SK-N-SH (cell line): ENCODE data around the gene PRR18. TPM values are rescaled to one million over a fixed set of nuclear protein-coding genes. Genes with fewer than 3 reads are reported as not detected.

Source experiments
- CTCF ChIA-PET: fragments of 300-600, 350-600 bp; formaldehyde crosslinking; extraction: SDS; loops from one replicate; lab custom pipeline; 2021; lab: Yijun Ruan, JAX
- POLR2A ChIA-PET: fragments of 350-600 bp; sonication (Branson Sonifier 250); formaldehyde crosslinking; extraction: SDS; loops from one replicate; lab custom pipeline; 2020; ENCODE audit warnings: antibody characterized with exemption, inconsistent platforms; lab: Yijun Ruan, JAX
- DNase-seq: peaks from one replicate; pipeline ENCODE4 v3.0.0; 2012
- H2AFZ ChIP-seq: fragments of 200-600 bp; sonication (generic); 2 replicates; pipeline ENCODE4 v1.8.1; 2016; ENCODE audit warnings: antibody characterized with exemption, mild to moderate bottlenecking, low read depth
- H3F3A ChIP-seq: fragments of 200-600 bp; sonication (generic); replicated peaks from 2 replicates; pipeline ENCODE3; 2016; ENCODE audit warnings: antibody characterized with exemption, mild to moderate bottlenecking; ENCODE audit not compliant: insufficient read depth
- H3K27ac ChIP-seq, 2 experiments: fragments of 200-500 bp in 1 of 2; fragments of 200-600 bp in 1 of 2; sonication (Bioruptor generic) in 1 of 2; sonication (generic), shearing (Covaris generic) in 1 of 2; 2 replicates each; pipeline versions ENCODE4 v1.5.1 to v1.6.1; 2014 to 2016; ENCODE audit warnings: low read depth in 2 of 2, inconsistent platforms in 1 of 2, low read length in 1 of 2, mild to moderate bottlenecking in 1 of 2, mixed read lengths in 1 of 2
- H3K27me3 ChIP-seq: fragments of 200-600 bp; sonication (generic), shearing (Covaris generic); 2 replicates; pipeline ENCODE4 v1.6.1; 2016; ENCODE audit warnings: mixed run types; ENCODE audit not compliant: insufficient read depth
- H3K36me3 ChIP-seq, 2 experiments: fragments of 200-500 bp in 1 of 2; fragments of 200-600 bp in 1 of 2; sonication (Bioruptor generic) in 1 of 2; sonication (generic) in 1 of 2; replicated peaks in 1 of 2; 2 replicates each; pipeline versions ENCODE3 to v1.5.1; 2014 to 2016; ENCODE audit warnings: low read length in 1 of 2, mild to moderate bottlenecking in 1 of 2; ENCODE audit not compliant: insufficient read depth in 2 of 2, control insufficient read depth in 1 of 2
- H3K4me1 ChIP-seq, 2 experiments: fragments of 200-500 bp in 1 of 2; fragments of 200-600 bp in 1 of 2; sonication (Bioruptor generic) in 1 of 2; sonication (generic), shearing (Covaris generic) in 1 of 2; 2 replicates each; pipeline versions ENCODE4 v1.5.1 to v1.6.1; 2014 to 2016; ENCODE audit warnings: low read depth in 1 of 2, low read length in 1 of 2, mixed run types in 1 of 2; ENCODE audit not compliant: insufficient read depth in 2 of 2, control insufficient read depth in 1 of 2
- H3K4me2 ChIP-seq: fragments of 200-600 bp; sonication (generic), shearing (Covaris generic); 2 replicates; pipeline ENCODE4 v1.6.1; 2017; ENCODE audit warnings: mixed run types
- H3K4me3 ChIP-seq, 2 experiments: fragments of 200-500 bp in 1 of 2; fragments of 200-600 bp in 1 of 2; sonication (Bioruptor generic) in 1 of 2; sonication (generic), shearing (Covaris generic) in 1 of 2; 2 replicates each; pipeline versions ENCODE4 v1.5.1 to v1.8.1; 2014 to 2016; ENCODE audit warnings: low read depth in 2 of 2, inconsistent platforms in 1 of 2, low read length in 1 of 2, mild to moderate bottlenecking in 1 of 2, mixed read lengths in 1 of 2, moderate library complexity in 1 of 2
- H3K79me2 ChIP-seq: fragments of 200-600 bp; sonication (generic); 2 replicates; pipeline ENCODE4 v1.8.1; 2017; ENCODE audit warnings: mild to moderate bottlenecking; ENCODE audit not compliant: insufficient read depth
- H3K9ac ChIP-seq: fragments of 200-600 bp; sonication (generic); 2 replicates; pipeline ENCODE4 v1.6.1; 2017; ENCODE audit warnings: mixed run types
- H3K9me2 ChIP-seq: fragments of 200-600 bp; sonication (generic); 2 replicates; pipeline ENCODE4 v1.6.1; 2017; ENCODE audit warnings: mixed run types
- H3K9me3 ChIP-seq: fragments of 200-600 bp; sonication (generic); 2 replicates; pipeline ENCODE4 v1.6.1; 2017; ENCODE audit warnings: mixed run types, mild to moderate bottlenecking, moderate library complexity
- H4K20me1 ChIP-seq: fragments of 200-600 bp; sonication (generic); 2 replicates; pipeline ENCODE4 v1.6.1; 2017; ENCODE audit warnings: mild to moderate bottlenecking, mixed run types; ENCODE audit not compliant: insufficient read depth
- EP300 ChIP-seq, 2 experiments: IDR thresholded peaks; 2 replicates each; pipeline versions ENCODE4 v1.4.0 to v1.6.1; 2012; ENCODE audit warnings: borderline replicate concordance in 1 of 2, low read depth in 1 of 2, low read length in 1 of 2
- EZH2phosphoT487 ChIP-seq: fragments of 200-600 bp; sonication (generic); IDR thresholded peaks from 2 replicates; pipeline ENCODE4 v1.6.1; 2017; ENCODE audit warnings: low read depth, mixed run types, mild to moderate bottlenecking, antibody characterized with exemption, moderate library complexity, borderline replicate concordance
- FOXJ3 ChIP-seq: sonication (generic); formaldehyde crosslinking; IDR thresholded peaks from 2 replicates; pipeline ENCODE4 v1.5.1; 2020; ENCODE audit warnings: mild to moderate bottlenecking, missing genetic modification reagents
- FOXM1 ChIP-seq: IDR thresholded peaks from 2 replicates; pipeline ENCODE4 v1.4.0; 2012; ENCODE audit warnings: low read depth, mild to moderate bottlenecking
- GABPA ChIP-seq: IDR thresholded peaks from 2 replicates; pipeline ENCODE4 v1.4.0; 2012; ENCODE audit warnings: low read depth, mild to moderate bottlenecking
- IRF3 ChIP-seq: fragments of 150-350 bp; IDR thresholded peaks from 2 replicates; pipeline ENCODE4 v1.6.1; 2016; ENCODE audit warnings: mild to moderate bottlenecking, low read depth, low read length
- MAX ChIP-seq: IDR thresholded peaks from 2 replicates; pipeline ENCODE4 v1.4.0; 2012; ENCODE audit warnings: low read depth
- NRF1 ChIP-seq: IDR thresholded peaks from 2 replicates; pipeline ENCODE4 v1.6.1; 2012; ENCODE audit warnings: low read depth, mild to moderate bottlenecking, low read length
- PBX3 ChIP-seq: IDR thresholded peaks from 2 replicates; pipeline ENCODE4; 2012
- RAD21 ChIP-seq: IDR thresholded peaks from 2 replicates; pipeline ENCODE4 v1.6.1; 2012; ENCODE audit warnings: mild to moderate bottlenecking, low read length
- RCOR1 ChIP-seq: fragments of 150-350 bp; IDR thresholded peaks from 2 replicates; pipeline ENCODE4 v1.6.1; 2017; ENCODE audit warnings: antibody characterized with exemption, low read length
- REST ChIP-seq: IDR thresholded peaks from 2 replicates; pipeline ENCODE4 v1.6.1; 2012; ENCODE audit warnings: mild to moderate bottlenecking, low read depth, low read length, moderate library complexity
- TAF1 ChIP-seq: IDR thresholded peaks from 2 replicates; pipeline ENCODE4 v1.6.1; 2012; ENCODE audit warnings: low read depth, mild to moderate bottlenecking, low read length, moderate library complexity, borderline replicate concordance
- ZBTB33 ChIP-seq: IDR thresholded peaks from 2 replicates; pipeline ENCODE4 v1.4.0; 2012; ENCODE audit warnings: low read depth, borderline replicate concordance
- WGBS: methylation state at CpG from one replicate; pipeline ENCODE4 v1.1.6; 2017; ENCODE audit warnings: low lambda C conversion rate; 5-methylcytosine and 5-hydroxymethylcytosine counted together
- polyA plus RNA-seq, 3 experiments: library from polyadenylated mRNA; depleted of rRNA; stranded (reverse); fragments of >200 nt; gene quantifications; 2 replicates each; pipeline ENCODE4 v1.2.3, GENCODE V29; 2012

Gene PRR18
- polyA plus RNA-seq, 1 of the 3 experiments (the other 2 are of a cell fraction), result 0.02 TPM

- H2AFZ ChIP-seq, result no peak overlapping the region
- H3K4me2 ChIP-seq, result no peak overlapping the region
- no peaks in the 10 kb centered on the region; a peak in 1 of 4 replicates for H3K4me1 ChIP-seq
- no peaks in the 10 kb centered on the region for H3K9me3 ChIP-seq
- no peaks in the 10 kb centered on the region for H3K9me2 ChIP-seq
- no peaks in the 10 kb centered on the region for H3K36me3 ChIP-seq
- no peaks in the 10 kb centered on the region for H4K20me1 ChIP-seq
- H3K4me3 ChIP-seq, result no peak overlapping the region
- peaks cover 13% of the 10 kb centered on the region; the same call in 1 of the 2 replicates for H3K27me3 ChIP-seq
- H3F3A ChIP-seq, result no peaks in the 10 kb centered on the region
- WGBS, result 29% methylated on average over 4 of the region's 9 CpGs
- POLR2A ChIA-PET, result no interaction called here
- TF ChIP-seq NRF1, result no peak
- TF ChIP-seq FOXM1, result no peak
- TF ChIP-seq GABPA, result no peak
- TF ChIP-seq RCOR1, result no peak
- TF ChIP-seq EP300 (IDR thresholded peaks at IDR 0.05; ENCODE audit: borderline replicate concordance in 1 of 2, low read depth in 1 of 2, low read length in 1 of 2), result no peak
- no peak for TF ChIP-seq FOXJ3 (CRISPR knock-in tag)
- TF ChIP-seq TAF1, result no peak
- no peak for TF ChIP-seq IRF3
- H3K27ac ChIP-seq, result no peak overlapping the region
- DNase-seq, result no peak
- no peaks in the 10 kb centered on the region for H3K79me2 ChIP-seq
- CTCF ChIA-PET, result interaction anchor here (1.5 to 1.6 kb wide), 3 partner anchors 12 to 129 kb away, joined by 3 to 7 read pairs (median 3); no protein-coding TSS in a partner anchor
- no peak overlapping the region for H3K9ac ChIP-seq
Observed at GRCh38 chr6:166271376-166271765, 36.8 kb downstream of the PRR18 start.

GRCh38 chr6:166270706-166271375, 37.4 kb downstream of the PRR18 start:
- Histone ChIP-seq H3K27ac (no peak overlapping the region), H3K4me1 (no peaks in the 10 kb centered on the region; a peak in 1 of 4 replicates), H3K9me2 (no peaks in the 10 kb centered on the region), H4K20me1 (no peaks in the 10 kb centered on the region), H3K79me2 (no peaks in the 10 kb centered on the region), H3F3A (no peaks in the 10 kb centered on the region), H3K9me3 (no peaks in the 10 kb centered on the region), H3K27me3 (peaks cover 13% of the 10 kb centered on the region; the same call in 1 of the 2 replicates), H3K36me3 (no peaks in the 10 kb centered on the region), H3K9ac (no peak overlapping the region), H3K4me3 (no peak overlapping the region), H2AFZ (no peak overlapping the region), H3K4me2 (no peak overlapping the region)
- ChIA-PET POLR2A (no interaction called here), CTCF (interaction anchor here (1.4 to 1.6 kb wide), 4 partner anchors 12 to 130 kb away, joined by 3 to 7 read pairs (median 3); no protein-coding TSS in a partner anchor)
- DNase-seq, result no peak
- WGBS, result 21% methylated on average over 7 of the region's 10 CpGs
- TF ChIP-seq MAX (no peak), RAD21 (no peak), TAF1 (no peak), ZBTB33 (no peak), EP300 (IDR thresholded peaks at IDR 0.05; ENCODE audit: borderline replicate concordance in 1 of 2, low read depth in 1 of 2, low read length in 1 of 2) (no peak), EZH2phosphoT487 (no peak), REST (no peak), PBX3 (no peak), IRF3 (no peak)
